Measurements from ENCODE around the gene PACS1.

The PACS1 gene

DNA sequence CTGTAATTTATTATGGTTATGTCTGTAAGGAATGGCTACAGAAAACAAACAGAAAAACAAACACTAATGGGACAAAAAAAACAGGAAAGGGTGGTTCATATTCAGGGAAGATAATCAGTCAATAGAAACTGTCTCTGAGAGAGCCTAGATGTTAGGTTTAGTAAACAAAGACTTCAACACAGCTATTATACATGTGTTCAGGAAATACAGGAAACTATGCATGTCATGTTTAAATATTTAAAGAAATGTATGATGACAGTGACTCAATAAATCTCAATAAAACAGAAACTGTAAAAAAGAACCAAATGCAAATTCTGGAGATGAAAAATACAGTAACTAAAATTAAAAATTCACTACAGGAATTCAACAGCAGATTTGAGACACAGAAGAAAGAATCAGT is 76.0 kb downstream of the PACS1 start:
- no peak for DNase-seq

DNA sequence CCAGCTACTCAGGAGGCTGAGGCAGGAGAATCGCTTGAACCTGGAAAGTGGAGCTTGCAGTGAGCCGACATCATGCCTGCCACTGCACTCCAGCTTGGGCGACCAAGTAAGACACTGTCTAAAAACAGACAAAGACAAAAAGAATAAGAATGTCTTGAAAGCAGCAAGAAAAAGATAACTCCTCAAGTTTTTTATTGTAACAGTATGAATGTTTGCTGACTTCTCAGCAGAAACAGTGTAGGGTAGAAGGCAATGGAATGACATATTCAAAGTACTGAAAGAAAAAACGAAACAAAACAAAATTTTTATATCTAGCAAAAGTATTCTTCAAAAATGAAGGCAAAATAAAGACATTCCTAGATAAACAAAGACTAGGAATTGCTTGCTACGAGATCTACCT is 76.9 kb downstream of the PACS1 start:
- no peak for DNase-seq

DNA sequence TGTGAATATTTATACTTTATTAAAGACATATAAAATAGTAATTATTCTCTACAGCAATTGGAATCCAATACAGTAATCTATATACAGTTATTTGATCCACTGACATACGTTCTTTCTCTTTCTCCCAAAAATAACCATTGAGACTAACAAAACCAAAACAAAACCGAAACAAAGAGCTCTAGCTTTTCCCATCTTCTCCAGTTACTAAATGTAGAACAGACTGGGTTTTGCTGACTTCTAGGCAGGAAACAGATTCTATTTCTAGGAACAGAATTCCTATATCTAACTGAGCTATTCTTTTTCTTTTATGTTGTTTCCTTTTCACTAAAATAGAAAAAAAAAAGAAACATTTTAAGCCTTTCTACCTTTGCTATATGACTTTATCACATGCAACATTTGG is 80.1 kb downstream of the PACS1 start:
- no peak for DNase-seq

GRCh38 chr11:66150725-66151124 is 80.7 kb downstream of the PACS1 start:
- DNase-seq: no peak

DNA sequence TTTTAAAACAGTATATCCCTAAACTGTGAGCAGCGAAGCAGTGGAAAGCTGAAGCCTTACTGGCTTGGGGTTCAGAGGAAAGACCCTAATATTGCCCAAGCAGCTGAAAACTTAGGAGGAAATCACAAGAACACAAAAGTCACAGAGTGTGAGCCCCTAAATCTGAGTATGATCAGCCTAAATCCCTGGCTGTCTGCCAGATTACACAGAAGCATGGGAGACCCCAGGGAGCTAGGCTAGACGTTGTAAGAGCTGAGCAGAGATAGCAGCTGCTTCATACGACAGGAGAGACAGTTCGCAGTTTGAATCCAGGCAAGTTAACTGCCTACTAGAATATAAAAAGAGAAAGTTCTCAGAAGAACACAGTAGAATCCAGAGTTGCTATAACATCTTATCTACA is 81.2 kb downstream of the PACS1 start:
- no peak for DNase-seq

DNA sequence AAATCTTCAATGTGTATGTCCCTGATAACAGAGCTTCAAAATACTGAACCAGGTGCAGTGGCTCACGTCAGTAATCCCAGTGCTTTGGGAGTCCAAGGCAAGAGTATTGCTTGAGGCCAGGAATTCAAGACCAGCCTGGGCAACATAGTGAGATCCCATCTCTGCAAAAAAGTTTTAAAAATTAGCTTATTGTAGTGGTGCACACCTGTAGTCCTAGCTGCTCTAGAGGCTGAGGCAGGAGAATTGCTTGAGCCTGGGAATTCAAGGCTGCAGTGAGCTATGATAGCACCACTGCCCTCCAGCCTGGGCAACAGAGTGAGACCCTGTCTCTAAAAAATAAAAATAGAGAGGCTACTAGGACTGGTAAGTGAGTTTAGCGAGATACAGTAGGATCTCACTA is 84.0 kb downstream of the PACS1 start:
- no peak for DNase-seq

- no peak for DNase-seq
These were observed 85.5 kb downstream of the PACS1 start for GRCh38 chr11:66155387-66156073.

- no peak for DNase-seq
These were observed 87.3 kb downstream of the PACS1 start for GRCh38 chr11:66157182-66157864.

DNA sequence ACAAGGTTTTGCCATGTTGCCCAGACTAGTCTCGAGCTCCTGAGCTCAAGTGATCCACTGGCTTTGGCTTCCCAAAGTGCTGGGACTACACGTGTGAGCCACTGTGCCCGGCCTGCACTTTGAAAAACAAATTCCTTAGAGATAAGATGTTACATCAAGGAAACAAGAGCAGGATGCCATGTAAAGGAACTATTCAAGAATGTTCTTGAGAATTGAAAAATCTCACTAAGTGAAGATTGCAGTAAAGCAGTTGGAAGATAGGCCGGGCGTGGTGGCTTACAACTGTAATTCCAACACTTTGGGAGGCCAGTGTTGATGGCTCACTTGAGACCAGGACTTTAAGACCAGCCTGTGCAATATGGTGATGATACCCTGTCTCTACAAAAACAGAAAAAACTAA is 88.1 kb downstream of the PACS1 start:
- DNase-seq: no peak

GRCh38 chr11:66159324-66159984 is 89.4 kb downstream of the PACS1 start:
- no peak for DNase-seq

DNA sequence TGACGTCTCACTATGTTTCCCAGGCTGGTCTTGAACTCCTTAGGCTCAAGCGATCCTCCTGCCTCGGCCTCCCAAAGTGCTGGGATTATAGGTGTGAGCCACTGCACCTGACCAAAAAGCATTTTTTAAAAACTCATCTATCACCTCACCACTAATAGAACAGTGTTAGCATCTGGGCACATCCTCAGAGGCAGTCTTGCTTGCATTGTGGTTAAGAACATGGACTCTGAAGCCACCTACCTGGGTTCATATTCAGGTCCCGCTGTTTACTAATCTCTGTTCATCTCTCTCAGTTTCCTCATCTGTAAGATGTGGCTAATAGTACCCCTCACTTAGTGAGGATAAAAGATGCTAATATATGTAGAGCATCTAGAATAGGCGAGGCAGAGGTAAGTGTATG is 90.6 kb downstream of the PACS1 start:
- no peak for DNase-seq

DNA sequence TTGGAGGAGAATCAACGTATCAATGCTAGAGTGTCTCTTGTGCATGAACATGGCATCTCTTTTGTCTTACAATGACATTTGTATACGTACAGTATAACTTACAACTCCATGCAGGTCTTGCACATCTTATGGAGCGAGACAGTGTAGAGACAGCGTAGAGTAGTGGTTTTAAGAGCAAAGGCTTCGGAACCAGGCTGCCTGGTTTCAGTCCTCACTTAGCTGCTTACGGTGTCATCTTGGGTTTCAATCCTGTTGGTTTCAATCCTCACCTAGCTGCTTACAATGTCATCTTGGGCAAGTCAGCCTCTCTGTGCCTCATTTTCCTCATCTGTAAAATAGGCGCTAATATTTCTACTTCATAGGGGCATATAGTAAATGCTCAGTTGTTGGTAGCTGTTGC is 98.2 kb downstream of the PACS1 start:
- no peak for DNase-seq

- DNase-seq: no peak
These were observed 102.1 kb downstream of the PACS1 start for GRCh38 chr11:66172146-66172545.

GRCh38 chr11:66176650-66177049 is 106.6 kb downstream of the PACS1 start:
- no peak for DNase-seq

GRCh38 chr11:66178183-66178582 is 108.1 kb downstream of the PACS1 start:
- DNase-seq: no peak

DNA sequence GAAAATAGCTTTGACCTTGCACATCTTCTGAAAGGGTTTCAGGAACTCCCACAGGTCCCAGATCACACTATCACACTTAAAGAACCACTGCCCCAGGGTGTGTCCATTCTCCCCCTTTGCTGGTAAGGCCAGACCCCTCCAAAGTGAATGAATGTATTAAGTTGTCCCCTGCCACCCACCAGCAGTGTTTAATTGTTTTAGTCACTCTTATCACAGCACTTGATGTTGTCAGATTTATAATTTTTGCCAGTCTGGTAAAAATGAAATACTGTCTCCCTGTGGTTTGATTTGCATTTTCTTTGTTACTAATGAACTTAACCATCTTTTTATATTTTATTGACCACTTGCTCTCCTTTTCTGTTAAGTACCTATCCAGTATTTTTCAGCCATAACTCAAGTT is 108.8 kb downstream of the PACS1 start:
- no peak for DNase-seq

DNA sequence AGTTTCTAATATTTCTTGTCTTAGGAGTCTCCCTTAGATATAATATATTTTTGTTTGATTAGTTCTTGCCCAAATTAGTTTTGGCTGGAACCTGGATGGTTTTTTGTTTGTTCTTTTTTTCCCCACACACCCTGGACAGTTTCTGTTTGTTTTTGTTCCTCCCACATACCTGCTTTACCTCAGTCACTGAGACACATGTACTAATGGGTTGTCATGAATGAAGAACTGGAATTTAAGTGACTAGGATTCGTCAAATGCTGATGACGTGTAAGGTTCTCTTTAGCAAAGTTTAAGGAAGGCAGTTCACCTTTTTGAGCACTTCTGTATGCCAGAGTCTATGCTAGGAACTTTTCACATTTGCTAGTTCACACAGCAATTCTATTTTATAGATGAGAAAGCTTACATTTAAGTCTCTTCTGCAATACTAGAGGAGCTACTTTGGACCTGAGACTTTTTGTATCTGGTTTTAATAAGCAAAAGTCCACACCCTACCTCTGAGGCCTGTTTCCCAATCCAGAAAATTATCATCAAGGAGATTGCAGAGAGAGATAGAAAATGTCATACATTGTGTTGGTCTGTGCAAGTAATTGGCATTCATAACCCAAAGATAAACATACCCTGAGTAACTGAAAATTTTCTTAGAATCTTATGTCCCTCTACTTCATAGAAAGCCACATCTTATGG is 111.7 kb downstream of the PACS1 start:
- DNase-seq: no peak

GRCh38 chr11:66183494-66184048 is 113.5 kb downstream of the PACS1 start:
- DNase-seq: no peak

GRCh38 chr11:66184728-66185127 is 114.7 kb downstream of the PACS1 start:
- no peak for DNase-seq

GRCh38 chr11:66186470-66186869 is 116.4 kb downstream of the PACS1 start:
- no peak for DNase-seq

GRCh38 chr11:66187453-66187852 is 117.4 kb downstream of the PACS1 start:
- DNase-seq: no peak

DNA sequence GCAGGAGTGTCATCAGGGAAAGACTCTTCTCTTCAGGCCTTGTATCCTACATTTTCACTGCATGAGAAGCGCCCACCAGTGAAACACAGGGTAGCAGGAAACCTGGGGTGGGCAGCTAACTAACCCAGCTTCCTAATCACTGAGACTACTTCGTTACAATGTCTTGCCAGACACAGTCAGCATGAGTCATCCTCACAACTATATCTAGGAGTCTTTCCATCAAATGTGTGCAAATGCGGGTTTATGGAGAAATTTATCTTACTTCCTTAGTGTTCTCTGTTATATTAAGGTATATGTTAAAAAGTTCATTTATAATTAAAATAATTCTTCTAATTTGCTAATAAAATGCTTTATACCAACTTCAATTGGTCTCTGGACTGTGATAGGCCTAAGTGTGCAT is 118.5 kb downstream of the PACS1 start:
- DNase-seq: no peak

GRCh38 chr11:66189031-66189745 is 119.1 kb downstream of the PACS1 start:
- DNase-seq: no peak

All from activated T-cell treated with anti-CD3 and anti-CD28 coated beads for 4 hours (primary cell).